Neural cell (in vitro differentiated cells): ENCODE results near the gene HERC2. TPM values are rescaled to one million over a fixed set of nuclear protein-coding genes. Genes with fewer than 3 reads are reported as not detected.
"Not testable (repeated sequence)": the region's sequence is repeated elsewhere in the genome, so short reads cannot be mapped to it uniquely, and the experiment has no call there.

Experiments used
- H2AFZ ChIP-seq: fragments of 200-600, 300-800 bp; sonication (generic), shearing (Covaris generic); 2 replicates; pipeline ENCODE4 v1.6.0; 2014; ENCODE audit warnings: low read depth, mild to moderate bottlenecking, antibody characterized with exemption, low read length, moderate library complexity
- H3F3A ChIP-seq: fragments of 200-600 bp; shearing (Covaris generic); 2 replicates; pipeline ENCODE4 v1.6.1; 2016; ENCODE audit warnings: mild to moderate bottlenecking, moderate library complexity, mixed read lengths, antibody characterized with exemption, low read length; ENCODE audit not compliant: insufficient read depth, poor library complexity, severe bottlenecking
- H3K27ac ChIP-seq: fragments of 200-600, 300-800 bp; sonication (generic), shearing (Covaris generic); 2 replicates; pipeline ENCODE4 v1.5.1; 2014; ENCODE audit warnings: mild to moderate bottlenecking, low read length, moderate library complexity
- H3K27me3 ChIP-seq: fragments of 300-800, 200-600 bp; sonication (generic), shearing (Covaris generic); 2 replicates; pipeline ENCODE4 v1.6.0; 2014; ENCODE audit warnings: mild to moderate bottlenecking, low read depth, low read length, moderate library complexity; ENCODE audit not compliant: insufficient read depth
- H3K36me3 ChIP-seq: fragments of 300-800, 200-600 bp; sonication (generic), shearing (Covaris generic); 2 replicates; pipeline ENCODE4 v1.5.1; 2014; ENCODE audit warnings: mild to moderate bottlenecking, antibody characterized with exemption, low read length, moderate library complexity; ENCODE audit not compliant: insufficient read depth
- H3K4me2 ChIP-seq: fragments of 300-800, 200-600 bp; sonication (generic), shearing (Covaris generic); 2 replicates; pipeline ENCODE4 v1.6.0; 2014; ENCODE audit warnings: mild to moderate bottlenecking, low read length
- H3K4me3 ChIP-seq: fragments of 300-800, 200-600 bp; sonication (generic), shearing (Covaris generic); 2 replicates; pipeline ENCODE4 v1.5.1; 2014; ENCODE audit warnings: mild to moderate bottlenecking, low read length, moderate library complexity
- H3K79me2 ChIP-seq: fragments of 200-600 bp; shearing (Covaris generic); replicated peaks from 2 replicates; pipeline ENCODE4 v1.6.0; 2014; ENCODE audit warnings: mild to moderate bottlenecking, low read length, moderate library complexity; ENCODE audit not compliant: insufficient read depth
- H3K9ac ChIP-seq: fragments of 300-800, 200-600 bp; sonication (generic), shearing (Covaris generic); 2 replicates; pipeline ENCODE4 v1.6.1; 2016; ENCODE audit warnings: mild to moderate bottlenecking, low read length, mixed read lengths
- H3K9me2 ChIP-seq: fragments of 200-600 bp; shearing (Covaris generic); 2 replicates; pipeline ENCODE4 v1.6.1; 2016; ENCODE audit warnings: mild to moderate bottlenecking, low read length, mixed read lengths; ENCODE audit not compliant: insufficient read depth
- H3K9me3 ChIP-seq: fragments of 200-600, 300-800 bp; sonication (generic), shearing (Covaris generic); 2 replicates; pipeline ENCODE4 v1.6.1; 2016; ENCODE audit warnings: mild to moderate bottlenecking, mixed run types, low read length, moderate library complexity, mixed read lengths
- H4K20me1 ChIP-seq: fragments of 200-600 bp; shearing (Covaris generic); 2 replicates; pipeline ENCODE4 v1.6.1; 2016; ENCODE audit warnings: mild to moderate bottlenecking, mixed run types; ENCODE audit not compliant: insufficient read depth
- EP300 ChIP-seq: fragments of 450-650 bp; conservative IDR thresholded peaks from 2 replicates; pipeline ENCODE4 v1.6.1; 2014; ENCODE audit warnings: antibody characterized with exemption, mild to moderate bottlenecking, moderate library complexity; ENCODE audit not compliant: poor library complexity, severe bottlenecking
- EZH2 ChIP-seq: fragments of 200-600, 300-800 bp; shearing (Covaris generic), sonication (generic); IDR thresholded peaks from 2 replicates; pipeline ENCODE4 v1.6.1; 2014; ENCODE audit warnings: antibody characterized with exemption, low read length, borderline replicate concordance, mild to moderate bottlenecking; ENCODE audit not compliant: insufficient read depth, poor library complexity, severe bottlenecking
- MXI1 ChIP-seq: fragments of 450-650 bp; conservative IDR thresholded peaks from 2 replicates; pipeline ENCODE4 v1.6.1; 2014; ENCODE audit warnings: antibody characterized with exemption, mild to moderate bottlenecking; ENCODE audit not compliant: poor library complexity, severe bottlenecking
- POLR2AphosphoS5 ChIP-seq: IDR thresholded peaks from 2 replicates; pipeline ENCODE4 v1.6.1; 2012
- RAD21 ChIP-seq: fragments of 450-650 bp; conservative IDR thresholded peaks from 2 replicates; pipeline ENCODE4 v1.6.1; 2014; ENCODE audit warnings: antibody characterized with exemption, mild to moderate bottlenecking, moderate library complexity
- SMC3 ChIP-seq: fragments of 450-650 bp; conservative IDR thresholded peaks from 2 replicates; pipeline ENCODE4 v1.6.1; 2014; ENCODE audit warnings: antibody characterized with exemption, mild to moderate bottlenecking, moderate library complexity; ENCODE audit not compliant: poor library complexity
- TAF1 ChIP-seq: IDR thresholded peaks from 2 replicates; pipeline ENCODE4 v1.6.1; 2012; ENCODE audit warnings: low read depth
- polyA plus RNA-seq: library from polyadenylated mRNA; depleted of rRNA; stranded (reverse); fragments of >200 nt; gene quantifications from 2 replicates; pipeline ENCODE4 v1.2.3, GENCODE V29; 2014
- TF ChIP-seq, protein P1 (sequence below): IDR thresholded peaks from 2 replicates; pipeline ENCODE4 v1.6.1; 2012; ENCODE audit warnings: borderline replicate concordance
- TF ChIP-seq, protein P2 (sequence below): fragments of 450-650 bp; IDR thresholded peaks from 2 replicates; pipeline ENCODE4 v1.5.1; 2014; ENCODE audit warnings: antibody characterized with exemption, mild to moderate bottlenecking, moderate library complexity; ENCODE audit not compliant: poor library complexity, severe bottlenecking

The HERC2 gene
- polyA plus RNA-seq, 1 donor from 2014 or later: 47.3 TPM

DNA sequence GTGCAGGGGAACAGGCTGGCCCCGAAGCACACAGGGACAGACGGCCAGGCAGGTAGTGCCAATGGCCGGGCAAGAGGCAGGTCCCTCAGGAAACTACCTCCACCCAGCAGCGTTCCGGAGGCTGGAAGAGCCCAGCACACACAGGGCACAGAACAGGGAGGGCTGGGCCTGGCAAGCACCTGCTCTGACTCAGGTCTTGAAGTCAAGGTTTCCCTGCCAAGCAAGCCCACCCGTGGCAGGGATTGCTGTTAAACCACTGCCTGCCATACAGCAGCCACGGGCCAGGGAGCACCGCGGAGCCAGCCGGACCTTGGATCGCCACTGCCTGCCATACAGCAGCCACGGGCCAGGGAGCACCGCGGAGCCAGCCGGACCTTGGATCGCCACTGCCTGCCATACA is 200.4 kb downstream of the HERC2 start:
- H3K4me2 ChIP-seq, H3K79me2 ChIP-seq, H2AFZ ChIP-seq, H3K9me2 ChIP-seq, H3K27me3 ChIP-seq, H3K36me3 ChIP-seq, H3K4me3 ChIP-seq, H3F3A ChIP-seq, H3K9me3 ChIP-seq, H4K20me1 ChIP-seq, H3K9ac ChIP-seq, H3K27ac ChIP-seq: not testable (repeated sequence)

DNA sequence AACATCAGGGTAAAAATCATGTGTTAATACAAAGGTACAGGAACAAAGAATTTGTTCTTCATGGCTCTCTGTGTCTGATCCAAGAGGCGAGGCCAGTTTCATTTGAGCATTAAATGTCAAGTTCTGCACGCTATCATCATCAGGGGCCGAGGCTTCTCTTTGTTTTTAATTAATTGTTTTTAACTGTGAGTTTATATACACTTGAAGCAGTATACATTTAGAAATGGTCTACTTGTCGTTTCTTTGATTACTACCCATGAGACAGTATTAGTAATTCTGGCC is 201.7 kb downstream of the HERC2 start:
- H3K36me3 ChIP-seq: peaks cover 6% of the 10 kb centered on the region
- no peak overlapping the region for H2AFZ ChIP-seq
- H4K20me1 ChIP-seq: no peaks in the 10 kb centered on the region
- H3F3A ChIP-seq: no peaks in the 10 kb centered on the region
- no peak overlapping the region for H3K9ac ChIP-seq
- H3K79me2 ChIP-seq: no peaks in the 10 kb centered on the region
- no peaks in the 10 kb centered on the region for H3K27me3 ChIP-seq
- no peak overlapping the region for H3K4me2 ChIP-seq
- H3K9me2 ChIP-seq: no peaks in the 10 kb centered on the region
- no peak overlapping the region for H3K27ac ChIP-seq
- no peak overlapping the region for H3K4me3 ChIP-seq
- TF ChIP-seq SMC3 (no peak), RAD21 (no peak), EP300 (no peak), EZH2 (no peak), MXI1 (no peak), TAF1 (no peak), POLR2AphosphoS5 (no peak)
- TF ChIP-seq, protein P1, sequence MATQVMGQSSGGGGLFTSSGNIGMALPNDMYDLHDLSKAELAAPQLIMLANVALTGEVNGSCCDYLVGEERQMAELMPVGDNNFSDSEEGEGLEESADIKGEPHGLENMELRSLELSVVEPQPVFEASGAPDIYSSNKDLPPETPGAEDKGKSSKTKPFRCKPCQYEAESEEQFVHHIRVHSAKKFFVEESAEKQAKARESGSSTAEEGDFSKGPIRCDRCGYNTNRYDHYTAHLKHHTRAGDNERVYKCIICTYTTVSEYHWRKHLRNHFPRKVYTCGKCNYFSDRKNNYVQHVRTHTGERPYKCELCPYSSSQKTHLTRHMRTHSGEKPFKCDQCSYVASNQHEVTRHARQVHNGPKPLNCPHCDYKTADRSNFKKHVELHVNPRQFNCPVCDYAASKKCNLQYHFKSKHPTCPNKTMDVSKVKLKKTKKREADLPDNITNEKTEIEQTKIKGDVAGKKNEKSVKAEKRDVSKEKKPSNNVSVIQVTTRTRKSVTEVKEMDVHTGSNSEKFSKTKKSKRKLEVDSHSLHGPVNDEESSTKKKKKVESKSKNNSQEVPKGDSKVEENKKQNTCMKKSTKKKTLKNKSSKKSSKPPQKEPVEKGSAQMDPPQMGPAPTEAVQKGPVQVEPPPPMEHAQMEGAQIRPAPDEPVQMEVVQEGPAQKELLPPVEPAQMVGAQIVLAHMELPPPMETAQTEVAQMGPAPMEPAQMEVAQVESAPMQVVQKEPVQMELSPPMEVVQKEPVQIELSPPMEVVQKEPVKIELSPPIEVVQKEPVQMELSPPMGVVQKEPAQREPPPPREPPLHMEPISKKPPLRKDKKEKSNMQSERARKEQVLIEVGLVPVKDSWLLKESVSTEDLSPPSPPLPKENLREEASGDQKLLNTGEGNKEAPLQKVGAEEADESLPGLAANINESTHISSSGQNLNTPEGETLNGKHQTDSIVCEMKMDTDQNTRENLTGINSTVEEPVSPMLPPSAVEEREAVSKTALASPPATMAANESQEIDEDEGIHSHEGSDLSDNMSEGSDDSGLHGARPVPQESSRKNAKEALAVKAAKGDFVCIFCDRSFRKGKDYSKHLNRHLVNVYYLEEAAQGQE: no peak
- TF ChIP-seq, protein P2, sequence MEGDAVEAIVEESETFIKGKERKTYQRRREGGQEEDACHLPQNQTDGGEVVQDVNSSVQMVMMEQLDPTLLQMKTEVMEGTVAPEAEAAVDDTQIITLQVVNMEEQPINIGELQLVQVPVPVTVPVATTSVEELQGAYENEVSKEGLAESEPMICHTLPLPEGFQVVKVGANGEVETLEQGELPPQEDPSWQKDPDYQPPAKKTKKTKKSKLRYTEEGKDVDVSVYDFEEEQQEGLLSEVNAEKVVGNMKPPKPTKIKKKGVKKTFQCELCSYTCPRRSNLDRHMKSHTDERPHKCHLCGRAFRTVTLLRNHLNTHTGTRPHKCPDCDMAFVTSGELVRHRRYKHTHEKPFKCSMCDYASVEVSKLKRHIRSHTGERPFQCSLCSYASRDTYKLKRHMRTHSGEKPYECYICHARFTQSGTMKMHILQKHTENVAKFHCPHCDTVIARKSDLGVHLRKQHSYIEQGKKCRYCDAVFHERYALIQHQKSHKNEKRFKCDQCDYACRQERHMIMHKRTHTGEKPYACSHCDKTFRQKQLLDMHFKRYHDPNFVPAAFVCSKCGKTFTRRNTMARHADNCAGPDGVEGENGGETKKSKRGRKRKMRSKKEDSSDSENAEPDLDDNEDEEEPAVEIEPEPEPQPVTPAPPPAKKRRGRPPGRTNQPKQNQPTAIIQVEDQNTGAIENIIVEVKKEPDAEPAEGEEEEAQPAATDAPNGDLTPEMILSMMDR: no peak
- no peaks in the 10 kb centered on the region for H3K9me3 ChIP-seq

DNA sequence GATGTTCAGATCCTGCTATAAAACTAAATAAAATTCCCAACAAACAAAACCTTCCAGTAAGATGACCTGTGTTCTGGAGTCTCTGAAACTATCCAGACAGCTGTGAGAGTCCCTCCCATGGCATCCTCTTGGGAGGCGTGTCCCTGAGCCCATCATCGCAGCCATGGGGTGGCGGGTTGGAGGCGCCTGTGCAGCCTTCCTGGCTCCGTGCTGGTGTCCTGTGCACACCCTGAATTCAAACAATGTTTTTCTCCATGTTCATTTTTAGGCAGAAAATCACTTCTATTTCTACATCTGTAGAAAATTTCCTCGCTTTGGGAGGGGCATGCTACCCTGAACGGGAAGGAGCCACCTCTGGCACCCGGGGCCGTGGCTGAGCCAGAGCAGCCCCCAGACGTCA is 203.4 kb downstream of the HERC2 start:
- Histone ChIP-seq H3K36me3 (peaks cover 6% of the 10 kb centered on the region), H3K79me2 (no peaks in the 10 kb centered on the region)

More for the DNA sequence above, 203.4 kb downstream of the HERC2 start:
- Histone ChIP-seq H3K27me3 (no peaks in the 10 kb centered on the region), H4K20me1 (no peaks in the 10 kb centered on the region), H3K4me2 (no peak overlapping the region), H3K9ac (no peak overlapping the region), H2AFZ (no peak overlapping the region), H3K9me2 (no peaks in the 10 kb centered on the region), H3F3A (no peaks in the 10 kb centered on the region), H3K4me3 (no peak overlapping the region), H3K9me3 (no peaks in the 10 kb centered on the region), H3K27ac (no peak overlapping the region)
- TF ChIP-seq, protein P1: no peak
- TF ChIP-seq EZH2: no peak
- no peak for TF ChIP-seq SMC3
- TF ChIP-seq, protein P2: no peak
- no peak for TF ChIP-seq EP300
- TF ChIP-seq MXI1: no peak
- no peak for TF ChIP-seq POLR2AphosphoS5
- TF ChIP-seq RAD21: no peak
- no peak for TF ChIP-seq TAF1
